ENCODE data around the gene PHOX2B.

DNA sequence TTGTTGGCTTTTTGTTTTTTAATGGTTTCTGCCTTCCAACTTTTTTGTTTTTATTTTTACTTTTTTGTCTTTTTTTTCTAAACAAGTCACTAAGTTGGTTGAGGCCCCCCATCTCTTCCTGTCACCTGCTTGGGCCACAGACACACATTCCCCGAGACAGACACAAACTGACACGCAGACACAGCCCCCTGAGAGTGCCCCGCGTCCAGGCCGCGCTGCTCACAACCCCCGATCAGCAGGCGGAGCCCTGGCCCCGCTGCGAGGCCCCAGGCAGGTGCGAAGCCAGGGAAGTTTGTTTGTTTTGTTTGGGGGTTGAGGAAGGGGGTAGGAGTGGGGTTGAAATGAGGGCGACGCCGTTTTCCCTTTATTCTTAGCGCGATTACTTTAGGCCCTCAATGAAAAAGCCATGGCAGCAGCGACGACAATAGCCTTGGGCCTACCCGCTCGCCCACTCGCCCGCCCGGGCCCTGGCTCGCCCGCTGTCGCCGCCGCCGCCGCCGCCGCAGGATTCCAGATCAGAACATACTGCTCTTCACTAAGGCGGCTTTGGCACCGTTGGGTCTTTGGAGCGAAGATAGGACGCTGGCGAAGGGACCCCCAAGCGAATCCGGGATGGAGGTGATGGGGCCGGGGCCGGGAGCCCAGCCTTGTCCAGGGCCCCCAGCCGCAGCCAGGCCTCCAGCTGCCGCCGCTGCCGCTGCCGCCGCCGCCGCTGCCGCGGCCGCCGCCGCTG lies 3.1 kb downstream of the PHOX2B start:
- no peak for TF ChIP-seq EZH2phosphoT487 (IDR thresholded peaks at IDR 0.05; ENCODE audit: borderline replicate concordance, low read length)
- TF ChIP-seq, protein P1, sequence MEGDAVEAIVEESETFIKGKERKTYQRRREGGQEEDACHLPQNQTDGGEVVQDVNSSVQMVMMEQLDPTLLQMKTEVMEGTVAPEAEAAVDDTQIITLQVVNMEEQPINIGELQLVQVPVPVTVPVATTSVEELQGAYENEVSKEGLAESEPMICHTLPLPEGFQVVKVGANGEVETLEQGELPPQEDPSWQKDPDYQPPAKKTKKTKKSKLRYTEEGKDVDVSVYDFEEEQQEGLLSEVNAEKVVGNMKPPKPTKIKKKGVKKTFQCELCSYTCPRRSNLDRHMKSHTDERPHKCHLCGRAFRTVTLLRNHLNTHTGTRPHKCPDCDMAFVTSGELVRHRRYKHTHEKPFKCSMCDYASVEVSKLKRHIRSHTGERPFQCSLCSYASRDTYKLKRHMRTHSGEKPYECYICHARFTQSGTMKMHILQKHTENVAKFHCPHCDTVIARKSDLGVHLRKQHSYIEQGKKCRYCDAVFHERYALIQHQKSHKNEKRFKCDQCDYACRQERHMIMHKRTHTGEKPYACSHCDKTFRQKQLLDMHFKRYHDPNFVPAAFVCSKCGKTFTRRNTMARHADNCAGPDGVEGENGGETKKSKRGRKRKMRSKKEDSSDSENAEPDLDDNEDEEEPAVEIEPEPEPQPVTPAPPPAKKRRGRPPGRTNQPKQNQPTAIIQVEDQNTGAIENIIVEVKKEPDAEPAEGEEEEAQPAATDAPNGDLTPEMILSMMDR (conservative IDR thresholded peaks at IDR 0.05; ENCODE audit: low read depth, low read length) = no peak
